KOPT-K1 (cell line): ENCODE measurements around the gene GLMN.

Source experiments
- H3K27ac ChIP-seq: fragments of 200-600 bp; sonication (generic); 2 replicates; pipeline ENCODE4 v1.5.1; 2016; ENCODE audit warnings: antibody characterized with exemption, mild to moderate bottlenecking, low read depth, low read length; ENCODE audit not compliant: poor library complexity, severe bottlenecking
- H3K36me3 ChIP-seq: fragments of 200-600 bp; sonication (generic); 2 replicates; pipeline ENCODE4 v1.5.1; 2017; ENCODE audit warnings: antibody characterized with exemption, mild to moderate bottlenecking, low read length, moderate library complexity; ENCODE audit not compliant: insufficient read depth
- H3K9me3 ChIP-seq: fragments of 200-600 bp; sonication (generic); 2 replicates; pipeline ENCODE4 v1.5.1; 2017; ENCODE audit warnings: antibody characterized with exemption, low read length, mild to moderate bottlenecking; ENCODE audit not compliant: insufficient read depth, poor library complexity, severe bottlenecking

Gene GLMN

GRCh38 chr1:92298573-92299476 lies at the start of gene GLMN, which contains the start of gene RPAP2:
GLMN (minus strand) TSS chr1:92298987; CDS start chr1:92297999, 988 bp downstream.
RPAP2 (plus strand) TSS chr1:92299059; CDS start chr1:92299074, 15 bp downstream.
- H3K27ac ChIP-seq, result peak within 1 kb of the TSS; percentile 90
- H3K9me3 ChIP-seq, result no peaks in the 10 kb centered on the region
- H3K36me3 ChIP-seq, result peaks cover 49% of the 10 kb centered on the region

GRCh38 chr1:92346866-92347640 lies 48.3 kb upstream of the GLMN start:
- peaks cover under 1% of the 10 kb centered on the region for H3K9me3 ChIP-seq
- peaks cover 63% of the 10 kb centered on the region for H3K36me3 ChIP-seq
- no peak overlapping the region for H3K27ac ChIP-seq

- Histone ChIP-seq H3K36me3 (peaks cover 56% of the 10 kb centered on the region), H3K9me3 (no peaks in the 10 kb centered on the region)
These were observed 44.3 kb upstream of the GLMN start for GRCh38 chr1:92343061-92343460.

GRCh38 chr1:92342401-92342800 lies 43.6 kb upstream of the GLMN start:
- H3K9me3 ChIP-seq, result no peaks in the 10 kb centered on the region
- no peak overlapping the region for H3K27ac ChIP-seq
- H3K36me3 ChIP-seq, result peaks cover 50% of the 10 kb centered on the region

More at GRCh38 chr1:92343061-92343460, 44.3 kb upstream of the GLMN start:
- no peak overlapping the region for H3K27ac ChIP-seq

GRCh38 chr1:92340154-92340553 lies 41.4 kb upstream of the GLMN start:
- Histone ChIP-seq H3K27ac (no peak overlapping the region), H3K36me3 (peaks cover 57% of the 10 kb centered on the region), H3K9me3 (no peaks in the 10 kb centered on the region)

GRCh38 chr1:92333668-92334067 lies 34.9 kb upstream of the GLMN start:
- H3K9me3 ChIP-seq, result peaks cover 14% of the 10 kb centered on the region
- peaks cover 48% of the 10 kb centered on the region for H3K36me3 ChIP-seq
- no peak overlapping the region for H3K27ac ChIP-seq

- Histone ChIP-seq H3K9me3 (peaks cover 43% of the 10 kb centered on the region), H3K36me3 (peaks cover 62% of the 10 kb centered on the region), H3K27ac (no peak overlapping the region)
These were observed 30.8 kb upstream of the GLMN start for GRCh38 chr1:92329347-92330129.

GRCh38 chr1:92327794-92328193 lies 29.0 kb upstream of the GLMN start:
- Histone ChIP-seq H3K36me3 (peaks cover 62% of the 10 kb centered on the region), H3K9me3 (peaks cover 43% of the 10 kb centered on the region), H3K27ac (no peak overlapping the region)

GRCh38 chr1:92326681-92327080 lies 27.9 kb upstream of the GLMN start:
- H3K36me3 ChIP-seq, result peaks cover 62% of the 10 kb centered on the region
- H3K9me3 ChIP-seq, result peaks cover 43% of the 10 kb centered on the region
- H3K27ac ChIP-seq, result no peak overlapping the region

GRCh38 chr1:92324784-92325183 lies 26.0 kb upstream of the GLMN start:
- Histone ChIP-seq H3K27ac (peak overlapping the region; percentile 62), H3K36me3 (peaks cover 69% of the 10 kb centered on the region), H3K9me3 (peaks cover 40% of the 10 kb centered on the region)

- Histone ChIP-seq H3K36me3 (peaks cover 59% of the 10 kb centered on the region), H3K27ac (peak overlapping the region; percentile 62), H3K9me3 (peaks cover 30% of the 10 kb centered on the region)
These were observed 25.0 kb upstream of the GLMN start for GRCh38 chr1:92323473-92324453.

- H3K36me3 ChIP-seq, result peaks cover 23% of the 10 kb centered on the region
- H3K9me3 ChIP-seq, result peaks cover 7% of the 10 kb centered on the region
- H3K27ac ChIP-seq, result peak overlapping the region; percentile 62
These were observed 19.2 kb upstream of the GLMN start for GRCh38 chr1:92317836-92318493.

GRCh38 chr1:92315766-92316599 lies 17.2 kb upstream of the GLMN start:
- H3K9me3 ChIP-seq, result peaks cover 9% of the 10 kb centered on the region
- H3K36me3 ChIP-seq, result peaks cover 37% of the 10 kb centered on the region
- H3K27ac ChIP-seq, result peak overlapping the region; percentile 62
